Osteocyte (in vitro differentiated cells): ENCODE measurements around the gene SLC26A9. TPM values are rescaled to one million over a fixed set of nuclear protein-coding genes. Genes with fewer than 3 reads are reported as not detected.
"Not testable (repeated sequence)": the region's sequence is repeated elsewhere in the genome, so short reads cannot be mapped to it uniquely, and the experiment has no call there.

Source experiments
- DNase-seq: peaks from one replicate; pipeline ENCODE4 v3.0.0; 2021; ENCODE audit warnings: mixed read lengths; ENCODE audit not compliant: unreplicated experiment; ENCODE audit errors: extremely low spot score
- H3K27ac Mint-ChIP-seq: one replicate; pipeline ENCODE4 v1.8.0; 2021; ENCODE audit warnings: mild to moderate bottlenecking, mixed read lengths; ENCODE audit not compliant: unreplicated experiment
- H3K27me3 Mint-ChIP-seq: one replicate; pipeline ENCODE4 v1.8.0; 2021; ENCODE audit warnings: mixed read lengths; ENCODE audit not compliant: unreplicated experiment
- H3K36me3 Mint-ChIP-seq: one replicate; pipeline ENCODE4 v1.8.0; 2021; ENCODE audit warnings: mixed read lengths; ENCODE audit not compliant: unreplicated experiment
- H3K4me1 Mint-ChIP-seq: one replicate; pipeline ENCODE4 v1.8.0; 2021; ENCODE audit warnings: mixed read lengths; ENCODE audit not compliant: unreplicated experiment
- H3K4me3 Mint-ChIP-seq: one replicate; pipeline ENCODE4 v1.8.0; 2021; ENCODE audit warnings: mild to moderate bottlenecking, moderate library complexity, mixed read lengths; ENCODE audit not compliant: unreplicated experiment
- H3K9me3 Mint-ChIP-seq: one replicate; pipeline ENCODE4 v1.8.0; 2021; ENCODE audit warnings: mixed read lengths; ENCODE audit not compliant: unreplicated experiment
- CTCF ChIP-seq: fragments of 200-600 bp; sonication (generic); IDR thresholded peaks from 2 replicates; pipeline ENCODE4 v1.5.0; 2021; ENCODE audit warnings: antibody characterized with exemption, mild to moderate bottlenecking, moderate library complexity
- total RNA-seq: library from RNA; stranded (reverse); gene quantifications from 2 replicates; pipeline ENCODE4 v1.2.1, GENCODE V29; 2021

The SLC26A9 gene
- total RNA-seq, 1 donor from 2014 or later: not detected

DNA sequence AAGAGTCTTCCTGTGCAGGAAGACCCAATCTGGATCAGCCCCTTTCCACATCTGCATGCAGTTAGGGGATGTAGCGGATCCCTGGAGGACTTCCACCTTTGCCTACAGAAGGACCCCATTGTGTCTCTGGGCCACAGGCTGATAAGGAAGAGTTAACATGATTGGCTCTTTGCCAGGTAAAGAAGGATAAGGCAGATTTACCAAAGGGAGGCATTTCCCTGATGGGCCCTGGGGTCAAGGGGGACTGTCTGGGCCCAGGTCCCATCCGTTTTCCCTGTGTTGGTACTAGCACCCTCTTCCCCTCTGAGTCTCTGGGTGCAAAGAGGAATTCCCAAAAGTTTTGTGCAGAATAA lies 29.1 kb downstream of the SLC26A9 start:
- Mint-ChIP-seq H3K4me3 (no peak overlapping the region), H3K4me1 (peaks cover 10% of the 10 kb centered on the region), H3K9me3 (no peaks in the 10 kb centered on the region), H3K36me3 (no peaks in the 10 kb centered on the region), H3K27ac (no peak overlapping the region), H3K27me3 (peaks cover 14% of the 10 kb centered on the region)
- no peak for TF ChIP-seq CTCF
- peak; percentile 34 for DNase-seq

DNA sequence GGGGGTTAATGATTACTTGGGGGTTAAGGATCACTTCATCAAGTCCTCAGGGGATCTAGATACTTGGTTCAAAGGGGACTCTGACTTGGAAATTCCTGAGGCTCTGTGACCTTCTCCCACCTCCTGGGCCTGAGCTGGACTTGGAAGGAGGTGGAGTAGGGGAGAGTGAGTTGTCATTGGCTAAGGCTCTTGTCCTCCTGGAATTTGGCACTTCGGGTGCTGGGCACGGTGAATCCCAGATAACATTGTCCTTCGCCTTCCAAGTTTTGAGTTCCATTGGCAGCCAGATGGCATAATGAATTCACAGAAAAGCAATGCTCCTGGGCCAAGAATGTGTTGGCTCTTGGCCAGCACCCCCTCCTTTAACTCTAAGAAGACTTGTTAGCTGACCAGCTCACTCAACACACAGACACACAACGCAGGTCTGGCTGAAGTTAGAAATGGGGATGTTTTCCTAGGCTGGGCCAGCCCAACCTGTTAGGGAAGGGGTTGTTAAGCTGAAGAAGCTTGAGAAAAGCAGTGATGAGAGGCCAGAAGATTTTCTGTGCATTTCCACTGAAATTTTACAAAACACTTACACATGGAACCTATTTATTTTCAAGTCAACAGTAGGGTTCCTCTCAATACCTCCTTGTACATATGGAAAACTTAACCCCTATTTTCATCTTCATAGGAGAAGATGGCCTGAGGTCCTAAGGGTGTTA lies 29.7 kb downstream of the SLC26A9 start:
- no peak overlapping the region for H3K27ac Mint-ChIP-seq
- TF ChIP-seq CTCF: no peak
- H3K4me3 Mint-ChIP-seq: no peak overlapping the region
- H3K36me3 Mint-ChIP-seq: no peaks in the 10 kb centered on the region
- no peaks in the 10 kb centered on the region for H3K9me3 Mint-ChIP-seq
- DNase-seq: peak; percentile 77
- H3K27me3 Mint-ChIP-seq: peaks cover 14% of the 10 kb centered on the region
- peaks cover 10% of the 10 kb centered on the region for H3K4me1 Mint-ChIP-seq

GRCh38 chr1:205907794-205908193 lies 35.5 kb downstream of the SLC26A9 start:
- Mint-ChIP-seq H3K36me3 (no peaks in the 10 kb centered on the region), H3K27ac (no peak overlapping the region), H3K4me3 (no peak overlapping the region), H3K4me1 (no peaks in the 10 kb centered on the region), H3K27me3 (peaks cover 6% of the 10 kb centered on the region), H3K9me3 (no peaks in the 10 kb centered on the region)
- no peak for DNase-seq
- TF ChIP-seq CTCF: peak; percentile 48

DNA sequence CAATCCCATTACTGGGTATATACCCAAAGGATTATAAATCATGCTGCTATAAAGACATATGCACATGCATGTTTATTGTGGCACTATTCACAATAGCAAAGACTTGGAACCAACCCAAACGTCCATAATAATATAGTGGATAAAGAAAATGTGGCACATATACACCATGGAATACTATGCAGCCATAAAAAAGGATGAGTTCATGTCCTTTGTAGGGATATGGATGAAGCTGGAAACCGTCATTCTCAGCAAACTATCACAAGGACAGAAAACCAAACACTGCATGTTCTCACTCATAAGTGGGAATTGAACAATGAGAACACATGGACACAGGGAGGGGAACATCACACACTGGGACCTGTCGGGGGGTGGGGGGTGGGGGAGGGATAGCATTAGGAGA lies 38.2 kb downstream of the SLC26A9 start:
- H3K4me3 Mint-ChIP-seq, H3K4me1 Mint-ChIP-seq, DNase-seq, H3K27ac Mint-ChIP-seq, H3K27me3 Mint-ChIP-seq: not testable (repeated sequence)
- Mint-ChIP-seq H3K36me3 (peaks cover 12% of the 10 kb centered on the region), H3K9me3 (peaks cover 21% of the 10 kb centered on the region)

DNA sequence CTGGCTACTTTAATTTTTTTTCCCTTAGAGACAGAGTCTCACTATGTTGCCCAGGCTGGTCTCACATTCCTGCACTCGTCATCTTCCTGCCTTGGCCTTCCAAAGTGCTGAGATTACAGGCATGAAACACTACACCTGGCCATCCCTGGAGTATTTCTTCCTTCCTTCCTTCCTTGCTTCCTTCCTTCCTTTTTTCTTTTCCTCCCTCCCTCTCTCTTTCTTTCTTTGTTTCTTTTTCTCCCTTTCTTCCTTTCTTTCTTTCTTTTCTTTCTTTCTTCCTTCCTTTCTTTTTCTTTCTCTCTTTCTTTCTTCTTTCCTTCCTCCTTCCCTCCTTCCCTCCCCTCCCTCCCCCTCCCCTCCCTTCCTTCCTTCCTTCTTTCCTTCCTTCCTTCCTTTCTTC lies 46.9 kb downstream of the SLC26A9 start:
- no peak overlapping the region for H3K27ac Mint-ChIP-seq

DNA sequence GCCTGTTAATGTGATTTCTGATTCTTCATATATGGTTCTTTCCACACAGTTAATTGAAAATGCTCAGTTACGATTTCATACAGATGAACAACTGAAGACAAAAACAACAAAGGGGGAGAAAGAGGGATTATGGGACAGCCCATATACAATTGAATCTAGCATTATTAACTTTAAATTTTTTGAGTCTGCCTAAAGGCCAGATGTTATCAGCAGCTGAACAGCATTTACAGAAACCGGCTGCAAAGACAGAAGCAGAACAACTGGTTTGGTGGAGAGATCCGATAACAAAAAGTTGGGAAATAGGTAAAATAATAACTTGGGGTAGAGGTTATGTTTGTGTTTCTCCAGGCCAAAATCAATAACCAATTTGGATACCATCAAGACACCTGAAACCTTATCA lies 49.1 kb downstream of the SLC26A9 start:
- not testable (repeated sequence) for H3K4me3 Mint-ChIP-seq, DNase-seq, H3K27ac Mint-ChIP-seq, H3K27me3 Mint-ChIP-seq
- H3K9me3 Mint-ChIP-seq: peaks cover 37% of the 10 kb centered on the region
- peaks cover 38% of the 10 kb centered on the region for H3K36me3 Mint-ChIP-seq
- H3K4me1 Mint-ChIP-seq: peaks cover 11% of the 10 kb centered on the region

More for the DNA sequence above, 46.9 kb downstream of the SLC26A9 start:
- Mint-ChIP-seq H3K4me1 (no peaks in the 10 kb centered on the region), H3K36me3 (peaks cover 42% of the 10 kb centered on the region), H3K27me3 (no peaks in the 10 kb centered on the region), H3K9me3 (peaks cover 41% of the 10 kb centered on the region), H3K4me3 (no peak overlapping the region)
- no peak for TF ChIP-seq CTCF
- no peak for DNase-seq

- Mint-ChIP-seq H3K36me3 (peaks cover 32% of the 10 kb centered on the region), H3K9me3 (peaks cover 28% of the 10 kb centered on the region), H3K4me1 (peaks cover 15% of the 10 kb centered on the region)
- H3K27ac Mint-ChIP-seq, H3K4me3 Mint-ChIP-seq, DNase-seq, H3K27me3 Mint-ChIP-seq: not testable (repeated sequence)
Measured at GRCh38 chr1:205892175-205892574, 51.1 kb downstream of the SLC26A9 start.

- not testable (repeated sequence) for H3K27me3 Mint-ChIP-seq, H3K4me3 Mint-ChIP-seq, DNase-seq, H3K27ac Mint-ChIP-seq
- H3K9me3 Mint-ChIP-seq: peaks cover 21% of the 10 kb centered on the region
- peaks cover 15% of the 10 kb centered on the region for H3K4me1 Mint-ChIP-seq
- peaks cover 28% of the 10 kb centered on the region for H3K36me3 Mint-ChIP-seq
Measured at GRCh38 chr1:205891481-205891880, 51.8 kb downstream of the SLC26A9 start.

- not testable (repeated sequence) for H3K27ac Mint-ChIP-seq, H3K27me3 Mint-ChIP-seq, DNase-seq, H3K4me3 Mint-ChIP-seq
- peaks cover 17% of the 10 kb centered on the region for H3K9me3 Mint-ChIP-seq
- H3K36me3 Mint-ChIP-seq: peaks cover 21% of the 10 kb centered on the region
- H3K4me1 Mint-ChIP-seq: peaks cover 15% of the 10 kb centered on the region
Measured at GRCh38 chr1:205890631-205891030, 52.6 kb downstream of the SLC26A9 start.
